Neural cell (in vitro differentiated cells): ENCODE results near the gene PPP1R9B. TPM values are rescaled to one million over a fixed set of nuclear protein-coding genes. Genes with fewer than 3 reads are reported as not detected.

Experiments
- H2AFZ ChIP-seq: fragments of 200-600, 300-800 bp; sonication (generic), shearing (Covaris generic); 2 replicates; pipeline ENCODE4 v1.6.0; 2014; ENCODE audit warnings: low read depth, mild to moderate bottlenecking, antibody characterized with exemption, low read length, moderate library complexity
- H3F3A ChIP-seq: fragments of 200-600 bp; shearing (Covaris generic); 2 replicates; pipeline ENCODE4 v1.6.1; 2016; ENCODE audit warnings: mild to moderate bottlenecking, moderate library complexity, mixed read lengths, antibody characterized with exemption, low read length; ENCODE audit not compliant: insufficient read depth, poor library complexity, severe bottlenecking
- H3K27ac ChIP-seq: fragments of 200-600, 300-800 bp; sonication (generic), shearing (Covaris generic); 2 replicates; pipeline ENCODE4 v1.5.1; 2014; ENCODE audit warnings: mild to moderate bottlenecking, low read length, moderate library complexity
- H3K27me3 ChIP-seq: fragments of 300-800, 200-600 bp; sonication (generic), shearing (Covaris generic); 2 replicates; pipeline ENCODE4 v1.6.0; 2014; ENCODE audit warnings: mild to moderate bottlenecking, low read depth, low read length, moderate library complexity; ENCODE audit not compliant: insufficient read depth
- H3K36me3 ChIP-seq: fragments of 300-800, 200-600 bp; sonication (generic), shearing (Covaris generic); 2 replicates; pipeline ENCODE4 v1.5.1; 2014; ENCODE audit warnings: mild to moderate bottlenecking, antibody characterized with exemption, low read length, moderate library complexity; ENCODE audit not compliant: insufficient read depth
- H3K4me2 ChIP-seq: fragments of 300-800, 200-600 bp; sonication (generic), shearing (Covaris generic); 2 replicates; pipeline ENCODE4 v1.6.0; 2014; ENCODE audit warnings: mild to moderate bottlenecking, low read length
- H3K4me3 ChIP-seq: fragments of 300-800, 200-600 bp; sonication (generic), shearing (Covaris generic); 2 replicates; pipeline ENCODE4 v1.5.1; 2014; ENCODE audit warnings: mild to moderate bottlenecking, low read length, moderate library complexity
- H3K79me2 ChIP-seq: fragments of 200-600 bp; shearing (Covaris generic); replicated peaks from 2 replicates; pipeline ENCODE4 v1.6.0; 2014; ENCODE audit warnings: mild to moderate bottlenecking, low read length, moderate library complexity; ENCODE audit not compliant: insufficient read depth
- H3K9ac ChIP-seq: fragments of 300-800, 200-600 bp; sonication (generic), shearing (Covaris generic); 2 replicates; pipeline ENCODE4 v1.6.1; 2016; ENCODE audit warnings: mild to moderate bottlenecking, low read length, mixed read lengths
- H3K9me2 ChIP-seq: fragments of 200-600 bp; shearing (Covaris generic); 2 replicates; pipeline ENCODE4 v1.6.1; 2016; ENCODE audit warnings: mild to moderate bottlenecking, low read length, mixed read lengths; ENCODE audit not compliant: insufficient read depth
- H3K9me3 ChIP-seq: fragments of 200-600, 300-800 bp; sonication (generic), shearing (Covaris generic); 2 replicates; pipeline ENCODE4 v1.6.1; 2016; ENCODE audit warnings: mild to moderate bottlenecking, mixed run types, low read length, moderate library complexity, mixed read lengths
- H4K20me1 ChIP-seq: fragments of 200-600 bp; shearing (Covaris generic); 2 replicates; pipeline ENCODE4 v1.6.1; 2016; ENCODE audit warnings: mild to moderate bottlenecking, mixed run types; ENCODE audit not compliant: insufficient read depth
- EP300 ChIP-seq: fragments of 450-650 bp; conservative IDR thresholded peaks from 2 replicates; pipeline ENCODE4 v1.6.1; 2014; ENCODE audit warnings: antibody characterized with exemption, mild to moderate bottlenecking, moderate library complexity; ENCODE audit not compliant: poor library complexity, severe bottlenecking
- EZH2 ChIP-seq: fragments of 200-600, 300-800 bp; shearing (Covaris generic), sonication (generic); IDR thresholded peaks from 2 replicates; pipeline ENCODE4 v1.6.1; 2014; ENCODE audit warnings: antibody characterized with exemption, low read length, borderline replicate concordance, mild to moderate bottlenecking; ENCODE audit not compliant: insufficient read depth, poor library complexity, severe bottlenecking
- MXI1 ChIP-seq: fragments of 450-650 bp; conservative IDR thresholded peaks from 2 replicates; pipeline ENCODE4 v1.6.1; 2014; ENCODE audit warnings: antibody characterized with exemption, mild to moderate bottlenecking; ENCODE audit not compliant: poor library complexity, severe bottlenecking
- POLR2AphosphoS5 ChIP-seq: IDR thresholded peaks from 2 replicates; pipeline ENCODE4 v1.6.1; 2012
- RAD21 ChIP-seq: fragments of 450-650 bp; conservative IDR thresholded peaks from 2 replicates; pipeline ENCODE4 v1.6.1; 2014; ENCODE audit warnings: antibody characterized with exemption, mild to moderate bottlenecking, moderate library complexity
- SMC3 ChIP-seq: fragments of 450-650 bp; conservative IDR thresholded peaks from 2 replicates; pipeline ENCODE4 v1.6.1; 2014; ENCODE audit warnings: antibody characterized with exemption, mild to moderate bottlenecking, moderate library complexity; ENCODE audit not compliant: poor library complexity
- TAF1 ChIP-seq: IDR thresholded peaks from 2 replicates; pipeline ENCODE4 v1.6.1; 2012; ENCODE audit warnings: low read depth
- polyA plus RNA-seq: library from polyadenylated mRNA; depleted of rRNA; stranded (reverse); fragments of >200 nt; gene quantifications from 2 replicates; pipeline ENCODE4 v1.2.3, GENCODE V29; 2014
- TF ChIP-seq, protein P1 (sequence below): IDR thresholded peaks from 2 replicates; pipeline ENCODE4 v1.6.1; 2012; ENCODE audit warnings: borderline replicate concordance
- TF ChIP-seq, protein P2 (sequence below): fragments of 450-650 bp; IDR thresholded peaks from 2 replicates; pipeline ENCODE4 v1.5.1; 2014; ENCODE audit warnings: antibody characterized with exemption, mild to moderate bottlenecking, moderate library complexity; ENCODE audit not compliant: poor library complexity, severe bottlenecking

Gene PPP1R9B
- polyA plus RNA-seq, 1 donor from 2014 or later = 29.2 TPM

DNA sequence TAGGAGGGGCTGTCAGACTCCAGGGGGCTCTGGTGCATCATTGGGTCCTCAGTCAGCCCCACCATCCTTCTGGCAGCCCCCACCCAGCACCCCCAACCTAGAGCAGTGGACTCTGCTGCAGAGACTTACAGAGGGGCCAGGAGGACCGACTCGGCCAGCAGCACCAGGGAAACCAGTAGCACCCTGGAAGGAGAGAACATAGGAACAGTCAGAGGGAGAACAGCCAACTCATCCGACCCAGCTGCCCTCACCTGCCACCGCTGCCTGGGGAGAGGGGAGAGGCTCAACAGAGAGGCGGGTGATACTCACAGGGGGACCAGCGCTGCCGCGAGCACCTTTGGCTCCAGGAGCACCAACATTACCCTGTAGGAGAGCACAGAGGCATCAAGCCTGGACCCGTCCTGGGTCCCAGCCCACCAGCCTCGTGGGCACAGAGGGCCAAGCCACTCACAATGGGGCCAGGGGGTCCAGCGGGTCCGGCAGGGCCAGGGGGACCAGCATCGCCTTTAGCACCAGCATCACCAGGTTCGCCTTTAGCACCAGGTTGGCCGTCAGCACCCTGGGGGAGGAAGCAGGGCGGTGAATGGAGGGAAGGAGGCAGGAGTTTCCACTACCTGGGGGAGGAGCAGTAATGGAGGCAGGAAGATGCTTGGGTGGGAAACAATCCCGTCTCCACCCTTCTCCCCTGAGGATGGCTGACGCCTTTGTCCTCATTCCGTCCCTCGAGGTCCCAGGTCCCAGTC is 39.2 kb upstream of the PPP1R9B start:
- Histone ChIP-seq H3F3A (no peaks in the 10 kb centered on the region), H3K9me3 (no peaks in the 10 kb centered on the region), H3K4me2 (no peak overlapping the region), H4K20me1 (no peaks in the 10 kb centered on the region), H3K27ac (no peak overlapping the region), H3K9me2 (no peaks in the 10 kb centered on the region), H2AFZ (no peak overlapping the region), H3K36me3 (no peaks in the 10 kb centered on the region), H3K79me2 (no peaks in the 10 kb centered on the region), H3K9ac (no peak overlapping the region), H3K4me3 (no peak overlapping the region), H3K27me3 (no peaks in the 10 kb centered on the region)
- TF ChIP-seq, protein P1, sequence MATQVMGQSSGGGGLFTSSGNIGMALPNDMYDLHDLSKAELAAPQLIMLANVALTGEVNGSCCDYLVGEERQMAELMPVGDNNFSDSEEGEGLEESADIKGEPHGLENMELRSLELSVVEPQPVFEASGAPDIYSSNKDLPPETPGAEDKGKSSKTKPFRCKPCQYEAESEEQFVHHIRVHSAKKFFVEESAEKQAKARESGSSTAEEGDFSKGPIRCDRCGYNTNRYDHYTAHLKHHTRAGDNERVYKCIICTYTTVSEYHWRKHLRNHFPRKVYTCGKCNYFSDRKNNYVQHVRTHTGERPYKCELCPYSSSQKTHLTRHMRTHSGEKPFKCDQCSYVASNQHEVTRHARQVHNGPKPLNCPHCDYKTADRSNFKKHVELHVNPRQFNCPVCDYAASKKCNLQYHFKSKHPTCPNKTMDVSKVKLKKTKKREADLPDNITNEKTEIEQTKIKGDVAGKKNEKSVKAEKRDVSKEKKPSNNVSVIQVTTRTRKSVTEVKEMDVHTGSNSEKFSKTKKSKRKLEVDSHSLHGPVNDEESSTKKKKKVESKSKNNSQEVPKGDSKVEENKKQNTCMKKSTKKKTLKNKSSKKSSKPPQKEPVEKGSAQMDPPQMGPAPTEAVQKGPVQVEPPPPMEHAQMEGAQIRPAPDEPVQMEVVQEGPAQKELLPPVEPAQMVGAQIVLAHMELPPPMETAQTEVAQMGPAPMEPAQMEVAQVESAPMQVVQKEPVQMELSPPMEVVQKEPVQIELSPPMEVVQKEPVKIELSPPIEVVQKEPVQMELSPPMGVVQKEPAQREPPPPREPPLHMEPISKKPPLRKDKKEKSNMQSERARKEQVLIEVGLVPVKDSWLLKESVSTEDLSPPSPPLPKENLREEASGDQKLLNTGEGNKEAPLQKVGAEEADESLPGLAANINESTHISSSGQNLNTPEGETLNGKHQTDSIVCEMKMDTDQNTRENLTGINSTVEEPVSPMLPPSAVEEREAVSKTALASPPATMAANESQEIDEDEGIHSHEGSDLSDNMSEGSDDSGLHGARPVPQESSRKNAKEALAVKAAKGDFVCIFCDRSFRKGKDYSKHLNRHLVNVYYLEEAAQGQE = no peak
- TF ChIP-seq, protein P2, sequence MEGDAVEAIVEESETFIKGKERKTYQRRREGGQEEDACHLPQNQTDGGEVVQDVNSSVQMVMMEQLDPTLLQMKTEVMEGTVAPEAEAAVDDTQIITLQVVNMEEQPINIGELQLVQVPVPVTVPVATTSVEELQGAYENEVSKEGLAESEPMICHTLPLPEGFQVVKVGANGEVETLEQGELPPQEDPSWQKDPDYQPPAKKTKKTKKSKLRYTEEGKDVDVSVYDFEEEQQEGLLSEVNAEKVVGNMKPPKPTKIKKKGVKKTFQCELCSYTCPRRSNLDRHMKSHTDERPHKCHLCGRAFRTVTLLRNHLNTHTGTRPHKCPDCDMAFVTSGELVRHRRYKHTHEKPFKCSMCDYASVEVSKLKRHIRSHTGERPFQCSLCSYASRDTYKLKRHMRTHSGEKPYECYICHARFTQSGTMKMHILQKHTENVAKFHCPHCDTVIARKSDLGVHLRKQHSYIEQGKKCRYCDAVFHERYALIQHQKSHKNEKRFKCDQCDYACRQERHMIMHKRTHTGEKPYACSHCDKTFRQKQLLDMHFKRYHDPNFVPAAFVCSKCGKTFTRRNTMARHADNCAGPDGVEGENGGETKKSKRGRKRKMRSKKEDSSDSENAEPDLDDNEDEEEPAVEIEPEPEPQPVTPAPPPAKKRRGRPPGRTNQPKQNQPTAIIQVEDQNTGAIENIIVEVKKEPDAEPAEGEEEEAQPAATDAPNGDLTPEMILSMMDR = no peak
- TF ChIP-seq EZH2 (no peak), MXI1 (no peak), RAD21 (no peak), POLR2AphosphoS5 (no peak), EP300 (no peak), TAF1 (no peak), SMC3 (no peak)

DNA sequence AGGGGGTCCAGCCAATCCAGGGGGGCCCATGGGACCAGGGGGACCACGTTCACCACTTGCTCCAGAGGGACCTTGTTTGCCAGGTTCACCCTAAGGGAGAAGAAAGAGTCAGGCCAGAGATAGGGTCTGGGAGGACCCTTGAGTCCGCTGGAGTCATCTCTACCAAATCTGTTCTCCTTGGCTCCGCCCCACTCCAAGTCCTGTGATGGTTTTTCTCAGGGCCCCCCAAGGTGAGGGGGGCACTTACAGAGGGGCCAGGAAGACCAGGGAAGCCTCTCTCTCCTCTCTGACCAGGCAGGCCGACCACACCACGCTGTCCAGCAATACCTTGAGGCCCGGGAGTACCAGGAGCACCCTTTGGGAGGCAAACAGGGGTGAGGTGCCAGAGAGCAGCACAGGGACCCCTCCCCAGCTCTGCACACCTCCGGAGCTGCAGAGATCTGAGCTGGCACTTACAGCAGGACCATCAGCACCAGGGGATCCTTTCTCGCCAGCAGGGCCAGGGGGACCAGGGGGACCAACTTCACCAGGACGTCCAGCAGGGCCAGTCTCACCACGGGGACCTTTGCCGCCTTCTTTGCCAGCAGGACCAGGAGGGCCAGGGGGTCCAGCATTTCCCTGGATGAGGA is 38.6 kb upstream of the PPP1R9B start:
- Histone ChIP-seq H3K79me2 (no peaks in the 10 kb centered on the region), H3K4me3 (no peak overlapping the region), H3K9ac (no peak overlapping the region), H3K27ac (no peak overlapping the region), H3K27me3 (no peaks in the 10 kb centered on the region), H3K9me2 (no peaks in the 10 kb centered on the region), H4K20me1 (no peaks in the 10 kb centered on the region), H2AFZ (no peak overlapping the region), H3K9me3 (no peaks in the 10 kb centered on the region), H3K36me3 (no peaks in the 10 kb centered on the region), H3F3A (no peaks in the 10 kb centered on the region), H3K4me2 (no peak overlapping the region)
- TF ChIP-seq, protein P2 = no peak
- TF ChIP-seq POLR2AphosphoS5 (no peak), TAF1 (no peak), RAD21 (no peak), EP300 (no peak), MXI1 (no peak), SMC3 (no peak), EZH2 (no peak)
- TF ChIP-seq, protein P1 = no peak
